A172 (cell line): ENCODE measurements around the gene ASB1. TPM values are rescaled to one million over a fixed set of nuclear protein-coding genes. Genes with fewer than 3 reads are reported as not detected.
"Not testable (repeated sequence)": the region's sequence is repeated elsewhere in the genome, so short reads cannot be mapped to it uniquely, and the experiment has no call there.

Source experiments
- DNase-seq: peaks from one replicate; pipeline ENCODE4 v3.0.0-alpha.2; 2015; ENCODE audit warnings: low spot score
- total RNA-seq: library from RNA; depleted of rRNA; stranded (reverse); fragments of >200 nt; shearing (Covaris generic); gene quantifications from 2 replicates; pipeline ENCODE4 v1.2.3, GENCODE V29; 2014

Gene ASB1
- total RNA-seq, 1 experiment from 2014 or later: 46.8 TPM

- DNase-seq: peak; percentile 68
Measured at GRCh38 chr2:238423561-238424312, 3.0 kb upstream of the ASB1 start.

- DNase-seq: no peak
Measured at GRCh38 chr2:238424313-238424700, 2.4 kb upstream of the ASB1 start.

GRCh38 chr2:238425505-238425978 lies 1.2 kb upstream of the ASB1 start:
- no peak for DNase-seq

GRCh38 chr2:238425979-238426567 lies 654 bp upstream of the ASB1 start:
- peak; percentile 90 for DNase-seq

- DNase-seq: no peak
Measured at GRCh38 chr2:238427435-238428162, 872 bp downstream of the ASB1 start.

GRCh38 chr2:238428866-238429265 lies 2.1 kb downstream of the ASB1 start:
- no peak for DNase-seq

GRCh38 chr2:238430781-238431180 lies 4.1 kb downstream of the ASB1 start:
- no peak for DNase-seq

GRCh38 chr2:238431456-238431855 lies 4.7 kb downstream of the ASB1 start:
- DNase-seq: no peak

GRCh38 chr2:238433300-238433915 lies 6.7 kb downstream of the ASB1 start:
- DNase-seq: no peak

- DNase-seq: peak; percentile 93
Measured at GRCh38 chr2:238433941-238434845, 7.5 kb downstream of the ASB1 start.

- peak; percentile 59 for DNase-seq
Measured at GRCh38 chr2:238434846-238435751, 8.4 kb downstream of the ASB1 start.

- DNase-seq: no peak
Measured at GRCh38 chr2:238435752-238436096, 9.0 kb downstream of the ASB1 start.

- peak; percentile 98 for DNase-seq
Measured at GRCh38 chr2:238438856-238439849, 12.4 kb downstream of the ASB1 start.

GRCh38 chr2:238439917-238440316 lies 13.2 kb downstream of the ASB1 start:
- no peak for DNase-seq

- no peak for DNase-seq
Measured at GRCh38 chr2:238440331-238440730, 13.6 kb downstream of the ASB1 start.

GRCh38 chr2:238440767-238441166 lies 14.0 kb downstream of the ASB1 start:
- no peak for DNase-seq

GRCh38 chr2:238441262-238442114 lies 14.8 kb downstream of the ASB1 start:
- no peak for DNase-seq

- not testable (repeated sequence) for DNase-seq
Measured at GRCh38 chr2:238442257-238442656, 15.5 kb downstream of the ASB1 start.
